ENCODE measurements around the gene RAB29.

DNA sequence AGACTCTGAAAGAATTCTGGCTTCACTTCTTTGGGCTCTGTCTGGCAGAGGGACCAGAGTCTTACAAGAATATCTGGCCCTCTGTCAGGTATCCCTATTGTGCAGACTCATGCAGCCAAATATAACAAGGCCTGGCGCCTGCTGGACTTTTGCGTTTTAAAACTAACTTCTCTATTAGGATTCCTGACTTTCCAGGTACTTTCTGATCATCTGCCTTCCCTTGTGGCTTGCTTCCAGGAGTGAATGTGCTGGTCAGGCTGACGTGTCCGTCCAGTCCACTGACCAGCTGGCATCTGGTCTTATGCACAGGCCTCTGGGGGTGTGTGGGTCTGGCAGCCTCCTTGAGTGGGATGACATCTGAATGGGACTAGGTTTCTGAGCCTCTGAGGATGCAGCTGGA lies 8.6 kb upstream of the RAB29 start:
- TF ChIP-seq, protein P1, sequence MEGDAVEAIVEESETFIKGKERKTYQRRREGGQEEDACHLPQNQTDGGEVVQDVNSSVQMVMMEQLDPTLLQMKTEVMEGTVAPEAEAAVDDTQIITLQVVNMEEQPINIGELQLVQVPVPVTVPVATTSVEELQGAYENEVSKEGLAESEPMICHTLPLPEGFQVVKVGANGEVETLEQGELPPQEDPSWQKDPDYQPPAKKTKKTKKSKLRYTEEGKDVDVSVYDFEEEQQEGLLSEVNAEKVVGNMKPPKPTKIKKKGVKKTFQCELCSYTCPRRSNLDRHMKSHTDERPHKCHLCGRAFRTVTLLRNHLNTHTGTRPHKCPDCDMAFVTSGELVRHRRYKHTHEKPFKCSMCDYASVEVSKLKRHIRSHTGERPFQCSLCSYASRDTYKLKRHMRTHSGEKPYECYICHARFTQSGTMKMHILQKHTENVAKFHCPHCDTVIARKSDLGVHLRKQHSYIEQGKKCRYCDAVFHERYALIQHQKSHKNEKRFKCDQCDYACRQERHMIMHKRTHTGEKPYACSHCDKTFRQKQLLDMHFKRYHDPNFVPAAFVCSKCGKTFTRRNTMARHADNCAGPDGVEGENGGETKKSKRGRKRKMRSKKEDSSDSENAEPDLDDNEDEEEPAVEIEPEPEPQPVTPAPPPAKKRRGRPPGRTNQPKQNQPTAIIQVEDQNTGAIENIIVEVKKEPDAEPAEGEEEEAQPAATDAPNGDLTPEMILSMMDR (IDR thresholded peaks at IDR 0.05), result no peak
- no peak for TF ChIP-seq POLR2A (IDR thresholded peaks at IDR 0.05)

All from body of pancreas (tissue), 4 donors.